Liver (tissue), 9 donors: Measurements from ENCODE around the gene RHAG. TPM values are rescaled to one million over a fixed set of nuclear protein-coding genes. Genes with fewer than 3 reads are reported as not detected.

Experiments used
- DNase-seq: peaks from one replicate; pipeline ENCODE4 v3.0.0-alpha.2; 2017; ENCODE audit warnings: low spot score
- H3K27ac ChIP-seq, 2 donors: one replicate each; pipeline ENCODE4 v1.7.0; 2013; ENCODE audit warnings: inconsistent platforms in 2 of 2, low read length in 2 of 2, control low read depth in 1 of 2, low read depth in 1 of 2, mild to moderate bottlenecking in 1 of 2
- H3K27me3 ChIP-seq, 4 donors: one replicate each; pipeline versions ENCODE4 v1.6.1 to v1.7.0; 2013; ENCODE audit warnings: low read length in 3 of 4, inconsistent platforms in 1 of 4, mild to moderate bottlenecking in 1 of 4, moderate library complexity in 1 of 4; ENCODE audit not compliant: control insufficient read depth in 4 of 4, insufficient read depth in 4 of 4
- H3K36me3 ChIP-seq, 4 donors: one replicate each; pipeline versions ENCODE4 v1.6.1 to v1.7.0; 2013; ENCODE audit warnings: low read length in 3 of 4, mild to moderate bottlenecking in 3 of 4, low read depth in 1 of 4, moderate library complexity in 1 of 4; ENCODE audit not compliant: control insufficient read depth in 4 of 4, insufficient read depth in 3 of 4
- H3K4me1 ChIP-seq, 4 donors: one replicate each; pipeline versions ENCODE4 v1.6.1 to v1.7.0; 2013; ENCODE audit warnings: low read length in 3 of 4, mild to moderate bottlenecking in 3 of 4, moderate library complexity in 1 of 4; ENCODE audit not compliant: control insufficient read depth in 4 of 4, insufficient read depth in 4 of 4
- H3K4me3 ChIP-seq, 3 donors: one replicate each; pipeline versions ENCODE4 v1.6.1 to v1.7.0; 2013; ENCODE audit warnings: low read length in 3 of 3, control low read depth in 1 of 3, low read depth in 1 of 3, mild to moderate bottlenecking in 1 of 3
- H3K9ac ChIP-seq, 2 donors: one replicate each; pipeline ENCODE4 v1.7.0; 2013; ENCODE audit warnings: low read length in 2 of 2, mild to moderate bottlenecking in 2 of 2, moderate library complexity in 2 of 2, control low read depth in 1 of 2, low read depth in 1 of 2
- H3K9me3 ChIP-seq, 4 donors: one replicate each; pipeline versions ENCODE4 v1.6.1 to v1.7.0; 2013; ENCODE audit warnings: low read length in 3 of 4; ENCODE audit not compliant: control insufficient read depth in 4 of 4
- CTCF ChIP-seq: fragments of 150-350 bp; IDR thresholded peaks from 2 replicates; pipeline ENCODE4 v1.5.1; 2017; ENCODE audit warnings: improper control_type of control experiment, low read depth, low read length; ENCODE audit not compliant: missing input control
- EGR1 ChIP-seq, 2 donors: IDR thresholded peaks; 2 replicates each; pipeline ENCODE4 v1.6.1; 2016 to 2018; ENCODE audit warnings: antibody characterized with exemption in 2 of 2, low read depth in 2 of 2
- FOXA1 ChIP-seq: IDR thresholded peaks from 2 replicates; pipeline ENCODE4 v1.6.1; 2016; ENCODE audit warnings: antibody characterized with exemption
- FOXA2 ChIP-seq: IDR thresholded peaks from 2 replicates; pipeline ENCODE4 v1.6.1; 2016; ENCODE audit warnings: antibody characterized with exemption
- GABPA ChIP-seq, 2 donors: IDR thresholded peaks in 1 of 2; conservative IDR thresholded peaks in 1 of 2; 2 replicates each; pipeline ENCODE4 v1.6.1; 2016; ENCODE audit warnings: antibody characterized with exemption in 2 of 2, mild to moderate bottlenecking in 1 of 2, moderate library complexity in 1 of 2
- HNF4G ChIP-seq: IDR thresholded peaks from 2 replicates; pipeline ENCODE4 v1.6.1; 2016; ENCODE audit warnings: antibody characterized with exemption
- JUND ChIP-seq, 2 donors: IDR thresholded peaks; 2 replicates each; pipeline ENCODE4 v1.6.1; 2016; ENCODE audit warnings: antibody characterized with exemption in 2 of 2
- REST ChIP-seq: IDR thresholded peaks from 2 replicates; pipeline ENCODE4 v1.6.1; 2016; ENCODE audit warnings: antibody characterized with exemption, mild to moderate bottlenecking
- RXRA ChIP-seq, 2 donors: IDR thresholded peaks; 2 replicates each; pipeline ENCODE4 v1.6.1; 2017 to 2018; ENCODE audit warnings: antibody characterized with exemption in 2 of 2, mild to moderate bottlenecking in 1 of 2
- SP1 ChIP-seq: IDR thresholded peaks from 2 replicates; pipeline ENCODE4 v1.6.1; 2018; ENCODE audit warnings: antibody characterized with exemption, mild to moderate bottlenecking
- TAF1 ChIP-seq: conservative IDR thresholded peaks from 2 replicates; pipeline ENCODE4 v1.6.1; 2016; ENCODE audit warnings: antibody characterized with exemption, mild to moderate bottlenecking
- YY1 ChIP-seq: IDR thresholded peaks from 2 replicates; pipeline ENCODE4 v1.6.1; 2016; ENCODE audit warnings: antibody characterized with exemption, mild to moderate bottlenecking
- WGBS: extraction: QIAGEN DNeasy Blood & Tissue Kit; methylation state at CpG from one replicate; pipeline ENCODE4 v1.1.7; 2013; 5-methylcytosine and 5-hydroxymethylcytosine counted together
- polyA plus RNA-seq, 2 donors: library from polyadenylated mRNA; stranded (reverse) in 1 of 2; unstranded in 1 of 2; fragments of 200-250 nt in 1 of 2; fragments of >200 nt in 1 of 2; fragmentation: Nextera tagmentation in 1 of 2; extraction: Ambion mirVana in 1 of 2; gene quantifications; one replicate each; pipeline versions ENCODE4 v1.2.1 to v1.2.3, GENCODE V29; 2013 to 2015
- total RNA-seq, 2 donors: library from RNA; depleted of rRNA; stranded (reverse); fragments of >200 nt; gene quantifications; one replicate each; pipeline ENCODE4 v1.2.3, GENCODE V29; 2014
- TF ChIP-seq, protein P1 (sequence below): IDR thresholded peaks from 2 replicates; pipeline ENCODE4 v1.6.1; 2016; ENCODE audit warnings: antibody characterized with exemption
- donor health status: healthy.
- donor health status: healthy.
- donor health status: healthy.
- donor health status: healthy.
- donor health status: healthy.

The RHAG gene
- total and polyA plus RNA-seq, 4 donors: 0.07 to 345 TPM; not detected in 2

DNA sequence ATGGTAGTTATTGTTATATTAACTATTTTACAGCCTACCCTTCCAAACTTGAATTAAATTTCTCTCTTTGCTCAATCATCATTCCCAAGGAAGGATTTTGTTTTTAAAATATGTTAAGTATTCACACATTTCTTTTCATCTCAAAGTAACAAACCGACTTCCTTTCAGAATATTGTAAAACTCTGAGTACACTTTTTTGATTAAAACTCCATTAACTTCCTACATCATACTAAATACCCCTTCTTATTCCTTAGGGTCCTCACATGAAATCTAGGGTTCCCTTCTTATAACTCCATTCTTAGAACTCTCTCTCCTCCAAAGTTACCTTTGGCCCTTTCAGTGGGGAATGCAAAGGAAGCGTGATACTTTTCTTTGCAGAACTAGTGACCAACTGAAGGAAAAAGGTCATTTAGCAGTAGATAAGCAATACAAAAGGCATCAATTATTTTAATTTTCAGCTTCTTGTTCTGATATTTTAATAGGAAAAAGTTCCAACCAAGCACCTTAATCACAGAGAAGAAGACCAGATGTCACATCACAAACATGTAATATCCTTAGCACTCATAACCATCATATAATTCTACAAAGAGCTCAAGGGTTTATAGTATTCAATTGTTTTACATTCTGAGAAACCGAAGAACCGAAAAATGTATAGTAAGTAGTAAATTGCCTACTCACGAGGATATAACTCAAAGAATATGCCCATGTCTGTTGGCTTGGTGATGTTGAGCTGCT, 494 bp downstream of the RHAG start (continued):
- TF ChIP-seq REST (no peak), TAF1 (no peak)

DNA sequence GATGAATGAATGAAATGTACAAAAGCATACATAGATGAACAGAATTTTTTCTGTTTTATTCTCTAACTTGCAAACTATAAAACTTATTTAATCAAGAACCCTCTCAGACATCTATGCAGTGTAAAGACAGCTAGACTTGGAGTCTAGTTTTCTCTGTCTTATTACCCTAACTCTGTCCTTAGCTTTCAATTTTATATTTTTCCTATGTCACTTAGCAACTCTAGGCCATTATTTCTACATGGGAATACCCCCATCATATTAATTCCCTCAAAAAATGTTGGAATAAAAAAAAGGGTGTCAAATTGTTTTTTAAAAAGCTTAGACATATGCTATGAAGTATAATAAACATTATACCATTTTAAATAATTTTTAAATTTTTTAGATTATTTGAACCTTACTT, 1.2 kb downstream of the RHAG start:
- Histone ChIP-seq H3K9ac (no peak overlapping the region), H3K9me3 (no peaks in the 10 kb centered on the region), H3K36me3 (no peaks in the 10 kb centered on the region), H3K4me3 (no peak overlapping the region), H3K27ac (no peak overlapping the region), H3K4me1 (no peaks in the 10 kb centered on the region), H3K27me3 (no peaks in the 10 kb centered on the region)
- no peak for TF ChIP-seq YY1
- TF ChIP-seq RXRA (IDR thresholded peaks at IDR 0.05): no peak
- TF ChIP-seq SP1: no peak
- TF ChIP-seq TAF1: no peak
- TF ChIP-seq EGR1 (IDR thresholded peaks at IDR 0.05; ENCODE audit: low read depth in 2 of 2): no peak
- TF ChIP-seq REST: no peak
- TF ChIP-seq GABPA (IDR thresholded peaks at IDR 0.05 in 1 of 2, conservative IDR thresholded peaks at IDR 0.05 in 1 of 2): no peak
- TF ChIP-seq HNF4G: no peak
- TF ChIP-seq FOXA1: no peak
- no peak for TF ChIP-seq FOXA2
- TF ChIP-seq, protein P1, sequence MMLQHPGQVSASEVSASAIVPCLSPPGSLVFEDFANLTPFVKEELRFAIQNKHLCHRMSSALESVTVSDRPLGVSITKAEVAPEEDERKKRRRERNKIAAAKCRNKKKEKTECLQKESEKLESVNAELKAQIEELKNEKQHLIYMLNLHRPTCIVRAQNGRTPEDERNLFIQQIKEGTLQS: no peak
- no peak for DNase-seq

DNA sequence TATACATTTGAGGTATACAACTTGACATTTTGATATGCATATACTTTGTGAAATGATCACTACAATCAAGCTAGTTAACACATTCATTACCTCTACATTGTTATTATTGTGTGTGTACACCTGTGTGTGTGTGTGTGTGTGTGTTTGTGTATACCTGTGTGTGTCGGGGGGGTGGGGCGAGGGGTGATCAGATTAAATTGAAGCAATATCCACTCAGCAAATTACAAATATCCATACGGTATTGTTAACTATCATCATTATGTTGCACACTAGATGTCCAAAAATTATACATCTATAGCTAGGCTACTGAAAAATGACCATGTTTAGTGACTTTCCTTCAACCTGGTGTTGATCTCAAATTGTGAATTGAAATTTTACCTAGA, 1.8 kb downstream of the RHAG start:
- WGBS: 85% methylated on average over 3 of the region's 3 CpGs
- no peaks in the 10 kb centered on the region for H3K27me3 ChIP-seq
- H3K4me3 ChIP-seq: no peak overlapping the region
- no peak overlapping the region for H3K9ac ChIP-seq
- no peak overlapping the region for H3K27ac ChIP-seq
- H3K4me1 ChIP-seq: no peaks in the 10 kb centered on the region
- DNase-seq: no peak
- no peaks in the 10 kb centered on the region for H3K9me3 ChIP-seq
- no peaks in the 10 kb centered on the region for H3K36me3 ChIP-seq
- TF ChIP-seq GABPA (IDR thresholded peaks at IDR 0.05 in 1 of 2, conservative IDR thresholded peaks at IDR 0.05 in 1 of 2) (no peak), TAF1 (no peak), REST (no peak), RXRA (IDR thresholded peaks at IDR 0.05) (no peak), EGR1 (IDR thresholded peaks at IDR 0.05; ENCODE audit: low read depth in 2 of 2) (no peak), JUND (IDR thresholded peaks at IDR 0.05) (no peak), SP1 (no peak), CTCF (no peak)
- TF ChIP-seq, protein P1: no peak
